ENCODE measurements around the gene IGSF8.
A peak's percentile ranks its signal among the peaks of the same experiment; 100 is the strongest.

Gene IGSF8, protein sequence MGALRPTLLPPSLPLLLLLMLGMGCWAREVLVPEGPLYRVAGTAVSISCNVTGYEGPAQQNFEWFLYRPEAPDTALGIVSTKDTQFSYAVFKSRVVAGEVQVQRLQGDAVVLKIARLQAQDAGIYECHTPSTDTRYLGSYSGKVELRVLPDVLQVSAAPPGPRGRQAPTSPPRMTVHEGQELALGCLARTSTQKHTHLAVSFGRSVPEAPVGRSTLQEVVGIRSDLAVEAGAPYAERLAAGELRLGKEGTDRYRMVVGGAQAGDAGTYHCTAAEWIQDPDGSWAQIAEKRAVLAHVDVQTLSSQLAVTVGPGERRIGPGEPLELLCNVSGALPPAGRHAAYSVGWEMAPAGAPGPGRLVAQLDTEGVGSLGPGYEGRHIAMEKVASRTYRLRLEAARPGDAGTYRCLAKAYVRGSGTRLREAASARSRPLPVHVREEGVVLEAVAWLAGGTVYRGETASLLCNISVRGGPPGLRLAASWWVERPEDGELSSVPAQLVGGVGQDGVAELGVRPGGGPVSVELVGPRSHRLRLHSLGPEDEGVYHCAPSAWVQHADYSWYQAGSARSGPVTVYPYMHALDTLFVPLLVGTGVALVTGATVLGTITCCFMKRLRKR
- total RNA-seq, result 19.8 to 33.1 (median 30.1) reads per million in 4 donors

DNA sequence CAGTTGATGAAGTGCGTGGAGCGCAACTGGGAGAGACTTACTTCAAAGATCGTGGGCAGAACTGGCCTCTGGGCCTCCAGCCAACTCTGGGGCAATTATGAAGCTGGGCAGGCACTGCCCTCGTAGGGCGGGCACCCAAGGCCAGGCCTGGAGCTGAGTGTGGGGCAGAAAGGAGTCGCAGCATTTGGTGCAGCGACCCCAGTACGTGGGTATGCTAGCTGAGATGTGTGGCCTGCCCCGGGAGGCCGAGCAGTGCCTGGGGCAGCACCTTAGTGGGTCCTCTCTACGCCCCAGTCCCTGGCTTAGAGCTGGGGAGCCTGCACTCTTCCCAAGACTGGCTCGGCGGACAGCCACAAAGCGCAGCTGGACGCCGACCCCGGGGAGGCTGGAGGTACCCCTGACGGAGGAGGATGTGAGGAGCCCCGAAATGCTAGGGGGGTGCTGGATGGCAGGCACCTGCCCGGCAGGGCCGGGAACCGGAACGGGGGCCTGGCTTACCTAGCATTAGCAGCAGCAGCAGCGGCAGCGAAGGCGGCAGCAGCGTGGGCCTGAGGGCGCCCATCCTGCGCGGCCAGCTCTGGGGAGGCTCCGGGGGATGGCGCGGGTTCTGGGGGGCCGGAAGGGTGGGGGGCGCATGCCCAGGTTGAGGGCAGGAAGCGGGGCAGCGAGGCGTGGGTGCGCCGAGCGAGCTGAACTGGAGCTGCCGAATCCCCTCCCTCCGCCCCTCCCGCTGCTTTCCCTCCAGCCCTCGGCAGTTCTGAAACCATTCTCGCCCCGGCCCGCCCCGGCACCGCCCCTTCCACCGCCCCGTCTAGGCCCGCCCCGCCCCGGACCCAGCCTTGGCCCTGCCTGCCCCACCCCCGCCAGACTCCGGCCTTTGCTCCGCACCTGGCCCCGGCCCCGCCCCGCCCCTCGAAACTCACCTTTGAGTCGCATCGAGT lies at the start of gene IGSF8:
Gene IGSF8 (minus strand): TSS at position 709 of the 941 bp plus-strand sequence. CDS start 147 bp downstream, at position 562.
- peak; percentile 88 to 94 (median 91) for DNase-seq

DNA sequence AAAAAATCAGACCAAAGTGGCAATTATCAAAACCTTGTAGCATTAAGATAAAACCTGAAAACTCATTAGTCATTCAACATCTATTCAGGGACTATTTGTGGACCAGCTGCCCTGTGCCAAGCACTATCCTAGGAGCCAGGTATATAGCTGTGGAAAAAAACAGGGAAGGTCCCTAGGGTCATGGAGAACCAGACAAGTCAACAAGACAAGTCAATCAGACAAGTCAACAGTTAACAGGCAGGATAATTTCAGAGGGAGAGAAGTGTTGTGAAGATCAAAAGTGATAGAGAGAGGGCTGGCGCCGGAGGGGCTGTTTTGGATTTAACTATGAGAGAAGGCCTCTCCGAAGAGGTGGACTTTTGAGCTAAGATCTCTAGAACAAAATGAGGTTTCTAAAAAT lies 49.7 kb upstream of the IGSF8 start:
- no peak for DNase-seq

DNA sequence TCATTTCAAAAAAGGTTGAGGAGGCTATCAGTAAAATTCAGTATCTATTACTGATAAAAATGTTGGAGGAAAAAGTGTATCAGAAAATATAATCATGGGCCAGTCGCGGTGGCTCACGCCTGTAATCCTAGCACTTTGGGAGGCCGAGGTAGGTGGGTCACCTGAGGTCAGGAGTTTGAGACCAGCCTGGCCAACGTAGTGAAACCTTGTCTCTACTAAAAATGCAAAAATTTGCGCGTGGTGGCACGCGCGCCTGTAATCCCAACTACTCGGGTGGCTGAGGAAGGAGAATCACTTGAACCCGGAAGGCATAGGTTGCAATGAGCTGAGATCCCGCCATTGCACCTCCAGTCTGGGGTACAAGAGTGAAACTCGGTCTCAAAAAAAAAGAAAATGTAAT lies 47.7 kb upstream of the IGSF8 start:
- no peak for DNase-seq

DNA sequence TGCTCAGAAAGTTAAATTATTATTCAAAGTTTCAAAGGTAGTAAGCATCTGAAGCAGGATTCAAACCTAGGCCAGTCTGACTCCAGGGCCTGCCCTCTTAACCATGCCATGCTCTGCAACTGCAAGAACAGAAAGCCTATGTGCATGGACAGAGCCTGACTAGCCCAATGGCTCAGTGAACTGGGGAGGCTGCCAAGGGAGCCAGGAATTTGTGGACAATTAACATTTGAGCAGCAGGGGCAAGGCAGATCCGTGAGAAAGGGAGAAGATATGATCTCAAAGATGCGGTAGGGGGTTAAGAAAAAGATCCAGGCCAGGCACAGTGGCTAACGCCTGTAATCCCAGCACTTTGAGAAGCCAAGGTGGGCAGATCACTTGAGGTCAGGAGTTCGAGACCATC lies 46.5 kb upstream of the IGSF8 start:
- no peak for DNase-seq

DNA sequence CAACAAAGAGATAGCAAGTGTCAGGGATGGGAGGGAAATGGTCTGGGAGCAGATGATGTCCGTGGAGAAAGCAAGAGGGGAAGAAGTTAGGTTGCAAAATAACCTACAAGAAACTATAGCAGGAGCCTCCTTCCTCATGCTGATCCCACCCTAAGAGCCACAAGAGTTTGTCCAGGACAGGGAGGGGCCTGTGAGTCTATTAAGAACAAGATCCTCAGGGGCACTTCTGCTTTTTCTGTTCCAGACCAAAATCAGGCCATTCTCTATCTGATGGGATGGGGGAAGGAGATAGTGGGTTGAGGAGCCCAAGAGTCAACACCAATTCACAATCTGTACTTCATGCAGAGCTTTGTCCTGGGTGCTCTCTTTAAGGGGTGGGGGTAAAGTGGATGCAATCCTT lies 45.3 kb upstream of the IGSF8 start:
- no peak for DNase-seq

DNA sequence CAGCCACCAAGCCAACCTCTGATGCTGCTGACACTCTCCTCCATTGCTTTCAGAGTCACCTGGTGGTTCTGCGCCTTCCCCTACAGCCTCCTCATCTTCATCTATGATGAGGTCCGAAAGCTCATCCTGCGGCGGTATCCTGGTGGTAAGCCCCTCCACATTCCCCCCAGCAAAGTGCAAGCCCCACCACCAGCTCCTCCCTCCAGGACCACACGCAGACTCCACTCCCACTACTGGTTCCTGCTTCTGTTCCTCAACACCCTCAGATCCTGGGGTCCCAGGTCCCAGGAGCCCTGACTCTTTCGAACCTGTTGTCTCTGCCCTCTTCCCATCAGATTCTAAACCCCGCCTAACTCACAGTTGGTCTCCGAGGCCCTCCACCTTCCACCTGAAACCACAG lies 41.4 kb upstream of the IGSF8 start:
- DNase-seq, result no peak

DNA sequence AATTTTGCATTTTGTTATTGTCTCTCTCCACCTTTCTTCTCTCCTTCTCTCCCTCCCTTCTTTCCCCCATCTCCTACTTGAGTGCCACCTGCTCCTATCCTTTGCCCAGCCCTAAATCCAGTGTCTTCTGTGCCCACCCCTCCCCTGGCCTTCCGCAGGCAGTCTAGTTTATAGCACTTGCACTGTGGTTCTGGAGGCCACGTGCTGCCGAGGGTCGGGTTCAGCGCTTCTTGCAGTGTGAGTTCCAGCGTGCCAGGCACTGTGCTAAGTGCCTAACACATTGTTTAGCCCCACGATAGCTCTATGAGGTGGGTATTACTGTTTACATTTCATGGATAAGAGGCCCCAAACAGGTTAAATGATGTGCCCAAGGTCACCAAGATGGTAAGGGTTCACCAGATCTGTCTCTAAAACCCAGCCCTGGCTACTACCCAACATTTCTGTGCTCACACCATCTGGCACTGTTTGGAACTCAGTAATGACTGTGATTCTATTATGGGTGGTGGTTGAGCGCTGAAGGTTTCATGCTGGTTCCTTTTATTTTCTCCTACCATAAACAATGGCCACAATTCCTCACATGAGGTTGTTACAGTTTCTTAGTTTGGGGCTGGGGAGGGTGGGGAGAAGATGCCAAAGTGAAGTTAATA lies 38.9 kb upstream of the IGSF8 start:
- no peak for DNase-seq

DNA sequence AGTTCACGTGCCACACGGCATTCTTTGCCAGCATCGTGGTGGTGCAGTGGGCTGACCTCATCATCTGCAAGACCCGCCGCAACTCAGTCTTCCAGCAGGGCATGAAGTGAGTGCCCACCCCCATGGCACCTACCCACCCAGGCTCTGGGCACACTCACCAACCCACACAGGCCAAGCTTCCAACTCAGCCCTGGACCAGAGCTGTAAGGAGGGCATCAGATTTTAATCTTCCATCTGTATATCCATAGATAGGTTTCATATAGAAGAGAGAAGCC lies 38.4 kb upstream of the IGSF8 start:
- no peak for DNase-seq

DNA sequence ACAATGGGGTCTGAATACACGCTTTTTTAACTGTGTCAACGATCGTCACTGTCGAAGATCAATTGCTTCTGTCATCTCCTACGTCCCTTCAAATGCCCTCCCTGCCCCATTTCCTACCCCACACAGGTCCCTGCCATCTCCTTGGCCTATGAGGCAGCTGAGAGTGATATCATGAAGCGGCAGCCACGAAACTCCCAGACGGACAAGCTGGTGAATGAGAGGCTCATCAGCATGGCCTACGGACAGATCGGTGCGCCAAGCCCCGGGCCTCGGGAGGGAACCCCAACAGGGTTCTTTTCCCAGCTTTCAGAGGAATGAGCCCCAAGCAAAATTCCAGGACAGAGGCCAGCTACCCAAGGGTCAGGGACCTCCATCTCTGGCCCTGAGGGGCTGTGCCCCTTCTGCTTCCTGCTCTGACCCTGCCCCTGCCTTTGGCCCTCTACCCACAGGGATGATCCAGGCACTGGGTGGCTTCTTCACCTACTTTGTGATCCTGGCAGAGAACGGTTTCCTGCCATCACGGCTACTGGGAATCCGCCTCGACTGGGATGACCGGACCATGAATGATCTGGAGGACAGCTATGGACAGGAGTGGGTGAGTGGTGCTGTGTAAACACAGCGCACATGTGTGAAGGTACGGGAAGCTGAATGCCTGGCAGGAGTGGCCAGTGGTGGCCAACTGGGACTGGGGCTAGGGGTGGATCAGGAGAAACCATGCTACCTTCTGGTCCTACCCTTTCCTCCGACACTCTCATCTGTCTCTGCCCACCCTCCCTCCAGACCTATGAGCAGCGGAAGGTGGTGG lies 37.9 kb upstream of the IGSF8 start:
- DNase-seq, result no peak

DNA sequence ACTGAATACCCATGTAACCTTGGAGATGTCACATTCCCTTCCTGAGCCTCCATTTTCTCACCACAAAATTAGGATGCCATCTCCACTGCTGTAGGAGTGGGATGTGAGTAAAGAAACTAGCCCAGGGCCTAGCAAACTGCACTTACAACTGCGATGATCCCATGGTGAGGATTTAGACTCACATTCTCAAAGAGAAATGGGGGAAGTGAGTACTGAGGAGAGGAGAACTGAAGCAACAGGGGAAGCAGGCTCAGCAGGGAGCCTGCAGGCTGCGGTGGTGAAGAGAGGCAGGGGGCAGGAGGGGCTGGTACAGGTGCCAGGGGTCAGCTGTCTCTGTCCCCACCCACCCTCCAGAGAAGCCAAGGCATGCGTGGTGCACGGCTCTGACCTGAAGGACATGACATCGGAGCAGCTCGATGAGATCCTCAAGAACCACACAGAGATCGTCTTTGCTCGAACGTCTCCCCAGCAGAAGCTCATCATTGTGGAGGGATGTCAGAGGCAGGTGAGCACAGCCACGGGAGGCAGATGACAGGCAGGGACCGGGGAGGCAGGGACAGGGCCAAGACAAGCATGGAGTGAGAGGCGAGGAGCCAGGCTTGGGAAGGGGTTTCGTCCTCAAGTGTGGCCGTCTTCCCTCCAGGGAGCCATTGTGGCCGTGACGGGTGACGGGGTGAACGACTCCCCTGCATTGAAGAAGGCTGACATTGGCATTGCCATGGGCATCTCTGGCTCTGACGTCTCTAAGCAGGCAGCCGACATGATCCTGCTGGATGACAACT lies 36.6 kb upstream of the IGSF8 start:
- DNase-seq, result no peak

DNA sequence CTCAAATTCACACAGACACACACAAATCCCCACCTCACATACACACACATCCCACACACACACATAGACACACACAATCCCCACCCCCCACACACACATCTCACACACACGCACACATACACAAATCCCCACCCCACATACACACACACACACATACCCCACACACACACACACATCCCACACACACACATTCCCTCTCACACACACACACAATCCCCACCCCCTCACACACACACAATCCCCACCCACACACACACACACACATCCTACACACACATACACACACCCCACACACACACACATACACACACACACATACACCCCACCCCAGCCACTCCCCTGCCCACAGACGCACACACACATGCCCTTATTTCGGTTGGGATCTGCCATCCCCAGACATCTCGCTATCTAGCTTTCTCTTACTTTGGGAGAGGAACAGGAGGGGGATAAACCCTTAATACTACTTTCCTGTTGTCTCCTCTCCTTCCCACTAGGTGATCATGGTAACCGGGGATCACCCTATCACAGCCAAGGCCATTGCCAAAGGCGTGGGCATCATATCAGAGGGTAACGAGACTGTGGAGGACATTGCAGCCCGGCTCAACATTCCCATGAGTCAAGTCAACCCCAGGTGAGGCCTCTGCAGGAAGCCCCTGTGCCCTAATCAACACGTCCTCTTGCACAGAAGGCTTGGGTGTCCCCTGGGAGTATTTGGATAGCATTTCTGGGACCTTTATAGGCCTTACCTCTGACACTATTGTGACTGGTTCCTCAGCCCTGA lies 35.8 kb upstream of the IGSF8 start:
- DNase-seq, result no peak

DNA sequence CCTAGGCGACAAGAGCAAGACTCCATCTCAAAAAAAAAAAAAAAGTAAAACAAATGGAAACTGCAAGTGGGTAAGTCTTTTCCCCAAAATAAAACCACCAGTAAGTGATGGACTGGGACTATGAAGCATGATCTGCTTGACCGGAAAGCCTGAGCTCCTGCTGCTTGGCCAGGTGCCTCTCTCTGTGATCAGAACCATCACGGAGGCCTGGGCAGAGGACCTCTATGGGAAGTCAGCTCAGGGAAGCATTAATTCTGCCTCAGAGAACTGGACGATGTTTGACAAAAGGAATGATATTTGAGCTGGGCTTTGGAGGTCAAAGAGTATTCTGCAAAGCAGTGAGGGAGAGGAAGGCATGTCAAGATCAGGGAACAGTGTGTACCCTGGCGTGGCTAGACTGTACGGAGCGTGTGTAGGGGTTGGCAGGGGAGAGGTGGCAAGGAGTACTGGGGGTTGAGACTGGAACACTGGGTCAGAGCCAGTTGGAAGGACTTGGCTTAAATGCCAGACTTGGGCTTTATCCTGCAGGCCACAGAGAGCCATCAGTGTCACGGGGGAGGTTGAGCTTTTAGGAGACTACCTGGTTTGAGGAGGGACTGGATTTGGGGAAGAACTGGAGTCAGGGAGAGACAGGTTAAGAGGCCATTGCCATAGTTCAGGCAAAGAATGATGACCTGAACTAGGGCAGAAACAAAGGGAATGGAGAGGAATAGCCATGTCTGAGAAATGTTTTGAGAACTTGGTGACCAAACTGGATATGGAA lies 33.6 kb upstream of the IGSF8 start:
- DNase-seq, result no peak

DNA sequence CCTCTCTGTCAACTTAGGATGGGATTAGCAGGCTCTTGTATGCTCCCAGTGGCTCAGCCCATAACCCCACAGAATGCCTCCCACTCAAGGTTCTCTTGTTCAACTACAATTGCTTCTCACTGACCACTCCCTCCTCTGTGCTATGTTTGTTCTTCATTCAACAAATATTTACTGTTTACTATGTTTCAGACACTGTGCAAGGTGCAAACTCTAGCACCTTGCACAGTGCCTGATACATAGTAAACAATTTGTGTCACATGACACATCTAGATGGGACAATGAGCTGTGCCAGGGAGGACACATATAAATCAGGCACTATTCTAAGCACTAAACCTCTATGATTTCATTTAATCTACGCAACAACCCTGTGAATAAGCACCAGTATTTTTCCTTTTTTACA lies 32.5 kb upstream of the IGSF8 start:
- DNase-seq, result no peak

DNA sequence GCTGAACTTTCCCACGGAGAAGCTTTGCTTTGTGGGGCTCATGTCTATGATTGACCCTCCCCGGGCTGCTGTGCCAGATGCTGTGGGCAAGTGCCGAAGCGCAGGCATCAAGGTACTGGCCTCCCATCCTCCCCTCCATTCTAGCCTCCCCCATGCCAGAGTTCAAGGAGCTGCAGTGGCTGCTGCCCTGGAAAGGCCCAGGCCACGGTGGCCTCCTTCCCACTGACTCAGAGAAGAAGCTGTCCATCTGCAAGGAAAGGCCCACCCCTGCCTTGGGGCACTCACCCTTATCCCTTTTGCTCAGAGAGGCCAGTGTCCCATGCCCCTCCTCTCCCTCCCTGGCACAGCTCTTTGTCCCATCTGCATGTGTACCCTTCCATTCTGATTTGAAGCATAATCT lies 32.1 kb upstream of the IGSF8 start:
- no peak for DNase-seq

DNA sequence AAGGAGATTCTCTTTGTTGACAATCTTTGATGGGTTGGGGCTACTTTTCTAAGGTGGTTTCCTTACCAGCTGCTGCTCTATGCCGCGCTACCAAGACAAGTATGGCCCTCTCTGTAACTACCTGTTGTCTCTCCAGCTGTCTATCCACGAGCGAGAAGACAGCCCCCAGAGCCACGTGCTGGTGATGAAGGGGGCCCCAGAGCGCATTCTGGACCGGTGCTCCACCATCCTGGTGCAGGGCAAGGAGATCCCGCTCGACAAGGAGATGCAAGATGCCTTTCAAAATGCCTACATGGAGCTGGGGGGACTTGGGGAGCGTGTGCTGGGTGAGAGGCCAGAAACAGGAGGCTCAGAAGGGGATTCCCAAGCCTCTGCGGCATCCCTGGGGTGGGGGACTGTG lies 31.5 kb upstream of the IGSF8 start:
- DNase-seq, result no peak

DNA sequence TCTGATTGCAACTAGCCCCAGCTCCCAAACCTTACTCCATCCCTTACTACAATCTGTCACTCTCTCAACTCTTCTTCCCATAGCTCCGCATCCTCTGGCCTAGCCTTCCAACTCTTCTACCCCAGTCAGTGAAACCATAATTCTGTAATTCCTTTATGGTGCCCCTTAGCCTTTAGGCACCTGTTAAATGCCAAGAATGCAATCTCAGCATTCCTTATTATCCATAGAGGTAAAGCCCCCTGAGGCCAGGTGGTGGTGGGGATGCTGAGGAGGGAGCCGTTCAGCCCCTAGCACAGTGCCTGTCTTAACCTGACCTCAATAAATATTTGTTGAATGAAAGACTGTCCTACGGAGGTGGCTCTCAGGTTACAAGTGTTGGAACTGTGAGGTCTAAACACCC lies 31.1 kb upstream of the IGSF8 start:
- DNase-seq, result no peak

DNA sequence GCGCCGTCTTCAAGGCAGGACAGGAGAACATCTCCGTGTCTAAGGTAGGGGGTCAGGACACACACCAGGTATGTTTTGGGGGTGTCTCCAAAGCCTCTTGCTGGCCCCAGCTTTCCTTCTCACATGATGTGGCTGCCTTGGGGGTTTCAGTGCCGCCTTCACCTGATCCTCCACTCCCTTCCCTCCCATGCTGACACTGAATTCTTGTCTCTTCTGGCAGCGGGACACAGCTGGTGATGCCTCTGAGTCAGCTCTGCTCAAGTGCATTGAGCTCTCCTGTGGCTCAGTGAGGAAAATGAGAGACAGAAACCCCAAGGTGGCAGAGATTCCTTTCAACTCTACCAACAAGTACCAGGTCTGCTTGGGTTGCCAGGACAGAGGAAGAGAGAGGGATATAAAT lies 30.6 kb upstream of the IGSF8 start:
- no peak for DNase-seq

DNA sequence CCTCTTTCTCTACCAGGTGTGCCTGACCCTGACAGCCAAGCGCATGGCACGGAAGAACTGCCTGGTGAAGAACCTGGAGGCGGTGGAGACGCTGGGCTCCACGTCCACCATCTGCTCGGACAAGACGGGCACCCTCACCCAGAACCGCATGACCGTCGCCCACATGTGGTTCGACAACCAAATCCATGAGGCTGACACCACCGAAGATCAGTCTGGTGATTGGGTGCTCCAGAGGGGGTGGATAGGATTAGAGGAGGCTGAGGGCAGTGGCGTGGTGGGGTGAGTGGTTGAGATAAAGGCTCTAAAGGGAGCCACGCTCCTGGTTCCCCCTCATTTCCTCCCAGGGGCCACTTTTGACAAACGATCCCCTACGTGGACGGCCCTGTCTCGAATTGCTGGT lies 30.2 kb upstream of the IGSF8 start:
- no peak for DNase-seq

DNA sequence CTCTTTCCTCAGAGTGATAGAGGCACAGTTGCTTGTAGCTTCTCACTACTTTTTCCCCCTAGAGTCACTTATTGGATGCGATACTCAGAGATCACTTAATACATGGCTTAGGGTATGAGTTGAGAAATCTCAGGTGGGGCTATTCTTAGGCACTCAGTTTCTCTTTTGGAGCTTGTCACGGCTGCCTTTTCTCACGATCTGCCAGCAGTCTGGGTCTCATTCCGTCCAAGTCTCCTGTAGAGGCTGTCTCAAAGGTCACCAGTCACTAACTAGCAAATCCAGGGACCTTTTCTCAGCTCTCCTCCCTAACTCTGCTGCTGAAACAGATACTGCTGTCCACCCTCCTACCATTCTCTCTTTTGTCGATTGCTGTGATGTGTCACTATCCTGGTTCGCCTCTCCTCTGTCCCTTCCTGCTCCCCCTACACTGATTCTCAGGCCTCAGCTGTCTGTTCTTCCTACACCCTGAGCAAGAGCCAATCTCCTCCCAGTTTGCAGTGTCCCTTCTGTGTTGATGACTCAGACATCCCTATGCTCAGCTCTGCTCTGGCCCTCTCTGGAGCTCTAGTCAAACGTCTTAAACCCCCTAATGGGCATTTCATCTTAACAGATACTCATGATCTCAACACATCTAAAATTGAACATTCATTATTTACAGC lies 29.6 kb upstream of the IGSF8 start:
- no peak for DNase-seq

Data from T-helper 1 cell (primary cell).